H1 (cell line): ENCODE results near the gene NIPSNAP2. TPM values are rescaled to one million over a fixed set of nuclear protein-coding genes. Genes with fewer than 3 reads are reported as not detected.

ENCODE experiments used
- CTCF ChIA-PET: fragments of 300-600 bp; sonication (Branson Sonifier 250); formaldehyde crosslinking; loops from one replicate; lab custom pipeline; 2021; ENCODE audit not compliant: partially characterized antibody; lab: Charles Lee
- POLR2A ChIA-PET: fragments of 300-600 bp; sonication (Branson Sonifier 250); formaldehyde crosslinking; loops from one replicate; lab custom pipeline; 2021; ENCODE audit warnings: inconsistent platforms; ENCODE audit not compliant: partially characterized antibody; lab: Charles Lee
- DNase-seq, 2 experiments: peaks; one replicate each; pipeline versions ENCODE4 v3.0.0 to v3.0.0-alpha.2; 2010 to 2022; ENCODE audit warnings: low spot score in 2 of 2, low read depth in 1 of 2, mixed read lengths in 1 of 2
- FAIRE-seq: peaks from 2 replicates; lab custom pipeline; 2011; peaks lifted over from hg19 to GRCh38; lab: Jason Lieb, UNC
- H2AFZ ChIP-seq: 2 replicates; pipeline ENCODE4 v1.8.1; 2012; ENCODE audit warnings: low read length, inconsistent platforms
- H2AK5ac ChIP-seq: 2 replicates; pipeline ENCODE4 v1.6.1; 2013; ENCODE audit warnings: low read depth, low read length
- H2BK120ac ChIP-seq: replicated peaks from 2 replicates; pipeline ENCODE3; 2013; ENCODE audit warnings: low read depth, low read length, inconsistent platforms
- H2BK12ac ChIP-seq: 2 replicates; pipeline ENCODE4 v1.6.1; 2013; ENCODE audit warnings: low read depth, low read length
- H2BK15ac ChIP-seq: 2 replicates; pipeline ENCODE4 v1.6.1; 2013; ENCODE audit warnings: low read length
- H2BK20ac ChIP-seq: 2 replicates; pipeline ENCODE4 v1.6.1; 2013; ENCODE audit warnings: low read length
- H2BK5ac ChIP-seq: 2 replicates; pipeline ENCODE4 v1.6.1; 2013; ENCODE audit warnings: low read depth, low read length
- H3K14ac ChIP-seq: 2 replicates; pipeline ENCODE4 v1.6.1; 2013; ENCODE audit warnings: inconsistent platforms; ENCODE audit not compliant: insufficient read length
- H3K18ac ChIP-seq: 2 replicates; pipeline ENCODE4 v1.6.1; 2013; ENCODE audit warnings: low read length; ENCODE audit errors: extremely low read depth
- H3K23ac ChIP-seq: 2 replicates; pipeline ENCODE4 v1.6.1; 2013; ENCODE audit warnings: inconsistent platforms; ENCODE audit not compliant: insufficient read length
- H3K23me2 ChIP-seq: 2 replicates; pipeline ENCODE4 v1.6.1; 2013; ENCODE audit warnings: low read depth, low read length
- H3K27ac ChIP-seq: 2 replicates; pipeline ENCODE4 v1.6.1; 2011; ENCODE audit warnings: low read depth, low read length, inconsistent platforms
- H3K27me3 ChIP-seq, 4 experiments: replicated peaks in 1 of 4; 1 replicate in 1 of 4; 2 replicates in 3 of 4; pipeline versions ENCODE4 v1.6.1 to v1.8.1; 2011 to 2013; ENCODE audit warnings: low read length in 3 of 4, mild to moderate bottlenecking in 3 of 4, inconsistent platforms in 2 of 4, mixed read lengths in 2 of 4, moderate library complexity in 1 of 4; ENCODE audit not compliant: control insufficient read depth in 3 of 4, insufficient read depth in 3 of 4; ENCODE audit errors: extremely low read depth in 1 of 4
- H3K36me3 ChIP-seq, 4 experiments: 2 replicates each; pipeline versions ENCODE4 v1.6.1 to v1.8.1; 2011 to 2013; ENCODE audit warnings: mild to moderate bottlenecking in 4 of 4, low read length in 3 of 4, moderate library complexity in 2 of 4, control low read depth in 1 of 4, inconsistent platforms in 1 of 4; ENCODE audit not compliant: insufficient read depth in 4 of 4, control insufficient read depth in 2 of 4
- H3K4ac ChIP-seq: replicated peaks from 2 replicates; pipeline ENCODE3; 2013; ENCODE audit warnings: low read length, low read depth, mixed read lengths, inconsistent platforms; ENCODE audit not compliant: insufficient read length
- H3K4me1 ChIP-seq, 4 experiments: replicated peaks in 1 of 4; 1 replicate in 1 of 4; 2 replicates in 3 of 4; pipeline versions ENCODE4 v1.6.1 to v1.8.1; 2011 to 2013; ENCODE audit warnings: low read length in 3 of 4, inconsistent platforms in 2 of 4, mixed read lengths in 1 of 4; ENCODE audit not compliant: insufficient read depth in 4 of 4, control insufficient read depth in 3 of 4
- H3K4me2 ChIP-seq, 2 experiments: 2 replicates each; pipeline versions ENCODE4 v1.6.1 to v1.8.1; 2011 to 2013; ENCODE audit warnings: low read depth in 2 of 2, low read length in 2 of 2, control low read depth in 1 of 2, inconsistent platforms in 1 of 2, mild to moderate bottlenecking in 1 of 2; ENCODE audit not compliant: insufficient read depth in 1 of 2
- H3K4me3 ChIP-seq, 4 experiments: fragments of 200-600, 300-600 bp in 1 of 4; sonication (generic), shearing (Covaris generic), sonication (Bioruptor Twin) in 1 of 4; 2 replicates each; pipeline versions ENCODE4 v1.5.1 to v1.8.1; 2011 to 2016; ENCODE audit warnings: low read length in 4 of 4, low read depth in 3 of 4, control low read depth in 2 of 4, inconsistent platforms in 2 of 4, mild to moderate bottlenecking in 2 of 4, mixed read lengths in 1 of 4, moderate library complexity in 1 of 4; ENCODE audit not compliant: insufficient read depth in 2 of 4; ENCODE audit errors: extremely low read depth in 1 of 4
- H3K56ac ChIP-seq: replicated peaks from 2 replicates; pipeline ENCODE3; 2013; ENCODE audit warnings: low read depth, mild to moderate bottlenecking, mixed read lengths, low read length, inconsistent platforms; ENCODE audit not compliant: insufficient read length
- H3K79me1 ChIP-seq: 2 replicates; pipeline ENCODE4 v1.6.1; 2013; ENCODE audit warnings: low read depth, low read length, control low read depth
- H3K79me2 ChIP-seq, 2 experiments: 2 replicates each; pipeline versions ENCODE4 v1.6.1 to v1.8.1; 2012 to 2013; ENCODE audit warnings: low read length in 2 of 2, mild to moderate bottlenecking in 2 of 2, inconsistent platforms in 1 of 2; ENCODE audit not compliant: insufficient read depth in 2 of 2, control insufficient read depth in 1 of 2
- H3K9ac ChIP-seq, 4 experiments: replicated peaks in 1 of 4; 1 replicate in 1 of 4; 2 replicates in 3 of 4; pipeline versions ENCODE4 v1.6.1 to v1.8.1; 2011 to 2013; ENCODE audit warnings: low read depth in 3 of 4, low read length in 3 of 4, control low read depth in 2 of 4, mild to moderate bottlenecking in 2 of 4, moderate library complexity in 2 of 4, inconsistent platforms in 1 of 4; ENCODE audit errors: extremely low read depth in 1 of 4
- H3K9me3 ChIP-seq, 2 experiments: 2 replicates each; pipeline versions ENCODE4 v1.6.1 to v1.8.1; 2012 to 2013; ENCODE audit warnings: mild to moderate bottlenecking in 2 of 2, moderate library complexity in 2 of 2, control low read depth in 1 of 2, inconsistent platforms in 1 of 2, low read depth in 1 of 2, low read length in 1 of 2, mixed read lengths in 1 of 2; ENCODE audit not compliant: insufficient read depth in 2 of 2
- H4K20me1 ChIP-seq, 2 experiments: replicated peaks in 1 of 2; 2 replicates each; pipeline versions ENCODE3 to v1.8.1; 2011 to 2013; ENCODE audit warnings: inconsistent platforms in 2 of 2, low read length in 2 of 2, mild to moderate bottlenecking in 1 of 2; ENCODE audit not compliant: insufficient read depth in 2 of 2, control insufficient read depth in 1 of 2
- H4K5ac ChIP-seq: 2 replicates; pipeline ENCODE4 v1.6.1; 2013; ENCODE audit warnings: low read length, low read depth, mixed read lengths, inconsistent platforms; ENCODE audit not compliant: insufficient read length
- H4K8ac ChIP-seq: 2 replicates; pipeline ENCODE4 v1.8.0; 2013; ENCODE audit warnings: mild to moderate bottlenecking, moderate library complexity, low read length, inconsistent platforms; ENCODE audit not compliant: insufficient read depth; ENCODE audit errors: extremely low read depth
- H4K91ac ChIP-seq: replicated peaks from 2 replicates; pipeline ENCODE3; 2013; ENCODE audit warnings: low read length, mixed read lengths, inconsistent platforms; ENCODE audit not compliant: insufficient read length
- CHD1 ChIP-seq: IDR thresholded peaks from 2 replicates; pipeline ENCODE4 v1.6.1; 2012; ENCODE audit warnings: low read depth, low read length, improper control_type of control experiment
- KDM1A ChIP-seq: fragments of 200-600, 300-600 bp; sonication (generic); IDR thresholded peaks from 2 replicates; pipeline ENCODE4 v1.7.1; 2016; ENCODE audit warnings: mild to moderate bottlenecking, low read length, borderline replicate concordance
- MAFK ChIP-seq: IDR thresholded peaks from 2 replicates; pipeline ENCODE4 v1.6.1; 2012; ENCODE audit warnings: low read depth, mild to moderate bottlenecking, improper control_type of control experiment, low read length
- POLR2AphosphoS5 ChIP-seq: IDR thresholded peaks from 2 replicates; pipeline ENCODE4 v1.6.1; 2011; ENCODE audit warnings: low read depth, low read length
- POU5F1 ChIP-seq: IDR thresholded peaks from 2 replicates; pipeline ENCODE4 v1.6.1; 2011; ENCODE audit warnings: low read depth, mild to moderate bottlenecking, low read length, moderate library complexity
- RNF2 ChIP-seq: fragments of 200-900, 300-1000 bp; sonication (generic); IDR thresholded peaks from 2 replicates; pipeline ENCODE4 v1.7.1; 2016; ENCODE audit warnings: borderline replicate concordance, low read depth, mild to moderate bottlenecking, antibody characterized with exemption, low read length; ENCODE audit not compliant: poor library complexity, severe bottlenecking; ENCODE audit errors: missing control alignments
- RXRA ChIP-seq: IDR thresholded peaks from 2 replicates; pipeline ENCODE4 v1.6.1; 2011; ENCODE audit warnings: low read depth, mild to moderate bottlenecking, low read length, moderate library complexity; ENCODE audit not compliant: insufficient read depth
- SAP30 ChIP-seq: fragments of 300-600 bp; sonication (generic); IDR thresholded peaks from 2 replicates; pipeline ENCODE4 v1.7.1; 2012; ENCODE audit warnings: low read length, moderate library complexity, mild to moderate bottlenecking, inconsistent platforms; ENCODE audit not compliant: insufficient read depth, insufficient replicate concordance
- SP1 ChIP-seq: IDR thresholded peaks from 2 replicates; pipeline ENCODE4 v1.6.1; 2011; ENCODE audit warnings: low read depth, low read length
- SP2 ChIP-seq: IDR thresholded peaks from 2 replicates; pipeline ENCODE4 v1.6.1; 2012; ENCODE audit warnings: mild to moderate bottlenecking, low read length, inconsistent platforms
- TAF1 ChIP-seq: IDR thresholded peaks from 2 replicates; pipeline ENCODE4 v1.6.1; 2011; ENCODE audit warnings: mild to moderate bottlenecking, low read depth, low read length
- TAF7 ChIP-seq: optimal IDR thresholded peaks from 2 replicates; pipeline ENCODE3; 2011; ENCODE audit warnings: low read depth, mild to moderate bottlenecking, inconsistent platforms, low read length, moderate library complexity, borderline replicate concordance
- ZNF274 ChIP-seq: IDR thresholded peaks from 2 replicates; pipeline ENCODE4 v1.7.0; 2012; ENCODE audit warnings: low read length, borderline replicate concordance; ENCODE audit errors: extremely low read depth
- WGBS, 2 experiments: shearing (Covaris generic) in 1 of 2; methylation state at CpG; one replicate each; pipeline versions ENCODE4 v1.1.6 to v1.1.7; 2013 to 2015; ENCODE audit warnings: low lambda C conversion rate in 2 of 2, mixed read lengths in 2 of 2, inconsistent platforms in 1 of 2, low coverage in 1 of 2, missing lambda C conversion rate in 1 of 2; ENCODE audit not compliant: insufficient replicate concordance in 2 of 2, insufficient coverage in 1 of 2, insufficient read length in 1 of 2; ENCODE audit errors: extremely low coverage in 1 of 2, missing lambda C conversion rate in 1 of 2; 5-methylcytosine and 5-hydroxymethylcytosine counted together
- polyA plus RNA-seq, 7 experiments: library from polyadenylated mRNA; depleted of rRNA in 3 of 7; stranded (reverse) in 5 of 7; unstranded in 2 of 7; fragments of >200 nt in 5 of 7; fragments of 200-250 nt in 2 of 7; gene quantifications; 1 replicate in 5 of 7; 2 replicates in 1 of 7; 4 replicates in 1 of 7; pipeline versions ENCODE4 v1.2.1 to v1.2.3, GENCODE V29; 2011 to 2013; ENCODE audit warnings: missing spikeins in 2 of 7, mixed read lengths in 2 of 7
- total RNA-seq: library from RNA; stranded (reverse); fragmentation: NEBNext Ultra II Directional; extraction: Animal tissue kit (Norgen Biotek cat#: 25700); gene quantifications from 2 replicates; pipeline ENCODE4 v1.2.1, GENCODE V29; 2021

NIPSNAP2 gene
- total and polyA plus RNA-seq, 2 of the 8 experiments (the other 6 are each of a cell fraction or from before 2014, with no cell fraction given): 31.1 to 45.2 TPM

GRCh38 chr7:55963584-55964168 is 709 bp upstream of the NIPSNAP2 start:
- peaks cover 3 to 14% of the 10 kb centered on the region in 2 experiments; a peak in 3 of 4 replicates for H3K79me2 ChIP-seq
- H4K5ac ChIP-seq: no peak overlapping the region
- no peak overlapping the region for H3K27ac ChIP-seq
- peak overlapping the region in 1 of 4 experiments; percentile 34; a peak in 1 of 8 replicates for H3K4me3 ChIP-seq
- no peaks in the 10 kb centered on the region for H3K36me3 ChIP-seq
- ChIA-PET POLR2A (interaction anchor here (0.6 to 2.3 kb wide), 12 partner anchors 8 to 643 kb away, joined by 3 to 23 read pairs (median 3); partner anchors contain the start of genes CCT6A and PSPH), CTCF (interaction anchor here (0.5 to 2.6 kb wide), 18 partner anchors 9 to 1591 kb away, joined by 3 to 13 read pairs (median 4); partner anchors contain the start of genes CCT6A, MRPS17 and PSPH)
- H2BK5ac ChIP-seq: no peak overlapping the region
- H3K9me3 ChIP-seq: no peaks in the 10 kb centered on the region
- no peak overlapping the region for H2AK5ac ChIP-seq
- no peak overlapping the region for H3K23ac ChIP-seq
- H3K14ac ChIP-seq: no peak overlapping the region
- H3K79me1 ChIP-seq: peaks cover 5% of the 10 kb centered on the region
- H2BK120ac ChIP-seq: no peak overlapping the region
- FAIRE-seq (no peak), DNase-seq (no peak)
- no peak overlapping the region for H3K56ac ChIP-seq
- H4K20me1 ChIP-seq: peaks cover 0 to 2% of the 10 kb centered on the region in 2 experiments
- no peak overlapping the region for H3K9ac ChIP-seq
- H3K27me3 ChIP-seq: peaks cover 1 to 13% (median 7%) of the 10 kb centered on the region in 4 experiments; a peak in 5 of 7 replicates
- H3K4me2 ChIP-seq: peak overlapping the region; percentile 18 to 77; a peak in 3 of 4 replicates
- H3K23me2 ChIP-seq: no peaks in the 10 kb centered on the region
- no peaks in the 10 kb centered on the region for H3K4me1 ChIP-seq
- no peak overlapping the region for H2BK12ac ChIP-seq
- H4K91ac ChIP-seq: no peak overlapping the region
- no peak overlapping the region for H2BK15ac ChIP-seq
- no peak overlapping the region for H4K8ac ChIP-seq
- no peak overlapping the region for H3K18ac ChIP-seq
- H2AFZ ChIP-seq: no peak overlapping the region
- H2BK20ac ChIP-seq: no peak overlapping the region
- no peak overlapping the region for H3K4ac ChIP-seq
- WGBS, 2 experiments: 74% methylated on average over 15 of the region's 15 CpGs; no CpG with 5 or more reads in 1 of the 2 experiments
- TF ChIP-seq SP2 (no peak), TAF1 (no peak), POLR2AphosphoS5 (no peak), RNF2 (no peak), ZNF274 (no peak), POU5F1 (no peak), KDM1A (no peak), SAP30 (no peak), CHD1 (no peak), RXRA (no peak), MAFK (no peak), SP1 (no peak), TAF7 (no peak)
